DMS79 (cell line): Measurements from ENCODE around the gene SNX30.

ENCODE experiments used
- DNase-seq: peaks from one replicate; lab custom pipeline; 2025; lab: John Stamatoyannopoulos, UW

Gene SNX30

DNA sequence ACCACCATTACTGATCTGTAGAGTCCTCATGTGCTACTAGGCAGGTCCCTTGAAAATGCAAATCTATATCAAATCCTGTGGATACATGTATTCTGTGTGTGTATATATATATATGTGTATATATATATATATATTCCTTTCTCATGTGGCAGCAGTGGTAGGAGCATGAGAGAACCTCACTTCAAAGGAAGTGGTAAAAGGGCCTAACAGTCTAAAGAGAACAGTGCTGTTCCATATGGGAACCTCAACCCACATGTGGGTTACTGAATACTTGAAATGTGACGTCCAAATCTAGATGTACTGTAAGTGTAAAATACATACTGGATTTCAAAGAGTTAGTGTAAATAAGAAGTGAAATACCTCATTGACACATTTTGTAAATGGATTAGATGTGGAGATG lies 134.8 kb downstream of the SNX30 start:
- no peak for DNase-seq

DNA sequence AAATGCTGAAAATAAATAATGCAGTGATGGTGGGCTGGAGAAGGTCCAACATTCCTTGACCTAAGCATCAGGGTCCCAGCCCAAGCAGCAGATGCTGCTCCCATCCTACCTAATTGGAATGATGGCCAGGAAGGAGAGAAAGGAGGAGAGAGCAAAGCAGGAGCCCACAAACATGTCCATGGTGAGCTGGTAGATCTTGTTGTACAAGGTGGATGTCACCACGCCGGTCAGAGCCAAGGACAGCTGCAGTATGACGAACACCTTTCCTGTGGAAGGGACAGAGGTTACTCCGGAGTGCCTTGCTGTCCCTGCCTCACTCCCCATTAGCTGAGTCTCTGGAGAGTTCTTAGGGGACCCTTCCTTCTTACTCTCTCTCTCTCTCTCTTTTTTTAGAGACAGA lies 135.8 kb downstream of the SNX30 start:
- no peak for DNase-seq

DNA sequence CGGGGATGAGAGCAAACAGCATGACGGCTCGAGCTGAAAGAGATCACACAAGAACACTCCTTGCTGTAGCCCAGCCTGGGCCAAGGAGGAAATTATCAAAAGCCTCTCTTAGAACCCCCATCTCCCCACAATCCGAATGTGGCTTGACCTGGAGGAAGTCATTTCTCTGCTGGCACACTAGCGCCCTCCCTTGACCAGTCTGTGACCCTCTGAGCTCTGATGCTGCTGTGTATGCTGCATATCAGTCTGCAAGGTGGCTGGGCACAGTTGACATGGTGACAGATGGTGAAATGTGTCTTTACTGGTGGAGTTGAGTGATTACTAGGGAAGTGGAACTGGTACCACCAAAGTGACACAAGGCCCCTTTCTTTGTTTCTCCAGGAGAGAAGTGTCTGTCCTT lies 136.8 kb downstream of the SNX30 start:
- DNase-seq = no peak

DNA sequence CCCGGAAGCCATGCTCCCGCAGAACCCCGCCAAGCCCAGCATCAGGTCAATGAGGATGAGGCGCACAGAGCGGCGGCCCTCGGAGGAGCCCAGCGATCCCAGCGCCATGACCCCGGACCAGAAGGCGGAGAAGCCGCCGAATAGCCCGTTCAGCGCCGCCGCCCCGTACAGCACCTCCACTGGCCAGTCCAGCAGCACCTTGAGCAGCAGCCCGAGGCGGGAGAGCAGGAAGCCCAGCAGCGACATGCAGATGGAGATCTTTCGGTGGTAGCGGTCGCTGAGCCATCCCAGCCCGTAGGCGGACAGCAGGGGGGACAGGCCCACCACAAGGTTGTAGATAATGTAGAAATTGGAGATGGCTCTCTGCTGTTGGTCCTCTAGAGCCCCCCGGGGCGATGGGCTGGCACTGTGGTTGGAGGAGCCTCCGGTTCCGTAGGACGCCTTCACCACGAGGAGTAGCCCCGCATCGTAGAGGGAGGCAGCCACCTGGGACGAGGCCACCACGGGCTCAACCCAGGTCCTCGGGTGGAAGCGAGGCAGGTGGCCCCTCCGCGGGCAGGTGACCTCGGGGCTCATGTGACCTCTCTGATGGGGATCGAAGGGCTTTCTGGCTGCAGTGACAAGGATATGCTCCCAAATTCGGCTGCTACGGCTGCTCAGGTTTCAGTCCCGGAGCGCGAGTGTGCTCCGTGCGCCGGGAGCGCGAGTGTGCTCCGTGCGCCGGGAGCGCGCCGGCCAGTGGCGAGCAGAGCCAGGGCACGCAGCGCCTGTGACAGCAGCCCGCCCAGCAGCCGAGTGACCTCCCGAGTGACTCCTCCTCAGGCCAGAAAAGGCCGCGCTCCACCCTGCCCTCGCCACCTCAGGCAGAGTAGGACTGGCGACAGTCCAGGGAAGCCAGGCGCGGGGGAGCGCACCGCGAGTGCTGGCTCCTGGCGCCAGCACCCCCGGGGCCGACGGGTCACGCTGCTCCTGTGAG lies 139.8 kb downstream of the SNX30 start, which contains the start of gene SLC46A2:
TSS of gene SLC46A2 (minus strand) at position 771 of the 976 bp plus-strand sequence. CDS start at position 576, 195 bp downstream.
- no peak for DNase-seq

DNA sequence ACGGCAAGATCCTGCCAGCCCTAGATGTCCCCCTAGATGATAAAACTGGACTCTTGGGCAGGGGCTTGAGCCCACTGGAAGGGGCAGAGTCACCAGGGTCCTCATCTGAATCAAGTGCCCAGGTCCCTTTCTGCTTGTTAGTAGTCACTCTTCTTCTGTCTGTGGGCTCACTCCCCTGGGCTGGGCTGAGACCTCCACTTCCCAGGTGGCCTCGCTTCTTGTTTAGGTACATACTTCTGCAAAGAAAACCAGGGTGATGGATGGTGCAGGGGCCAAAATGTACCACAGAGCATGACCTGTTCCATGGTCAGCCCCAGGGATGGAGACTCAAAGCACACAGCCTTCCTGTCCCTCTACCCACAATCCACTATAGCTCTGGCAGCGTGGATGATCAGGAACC lies 141.0 kb downstream of the SNX30 start:
- DNase-seq = no peak

DNA sequence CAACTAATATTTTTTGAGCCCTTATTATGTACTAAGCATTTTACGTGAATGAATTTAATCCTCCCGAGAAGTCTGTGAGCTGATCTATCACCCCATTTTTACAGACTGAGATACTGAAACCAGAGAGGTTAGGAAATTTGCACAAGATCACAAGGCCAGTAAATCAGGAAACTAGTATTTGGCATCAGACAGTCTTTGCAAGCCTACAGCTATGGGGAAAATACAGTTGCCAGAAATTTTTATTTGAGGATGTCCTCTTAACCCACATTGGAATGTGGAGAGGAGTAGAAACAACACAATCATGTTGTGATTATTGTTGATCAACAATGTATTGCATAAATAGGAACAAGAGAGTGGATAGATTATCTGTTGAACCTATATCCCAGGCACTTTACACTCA lies 142.4 kb downstream of the SNX30 start:
- no peak for DNase-seq

DNA sequence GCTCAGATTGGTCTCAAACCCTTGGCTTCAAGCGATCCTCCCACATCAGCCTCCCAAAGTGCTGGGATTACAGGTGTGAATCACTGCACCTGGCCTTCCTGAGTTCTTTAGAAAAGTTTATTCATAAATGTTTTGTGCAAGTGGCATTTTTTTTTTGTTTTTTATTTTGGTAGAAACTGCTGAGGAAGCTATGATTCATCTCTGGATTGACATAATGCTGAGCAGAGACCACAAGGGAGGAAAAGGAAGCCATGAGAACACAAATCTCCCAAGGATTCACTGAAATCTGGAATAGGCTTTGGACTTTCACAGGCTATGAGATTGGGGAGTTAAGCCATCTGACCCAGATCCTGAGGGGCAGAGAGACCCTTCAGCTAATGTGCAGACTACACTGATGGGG lies 143.5 kb downstream of the SNX30 start:
- no peak for DNase-seq

DNA sequence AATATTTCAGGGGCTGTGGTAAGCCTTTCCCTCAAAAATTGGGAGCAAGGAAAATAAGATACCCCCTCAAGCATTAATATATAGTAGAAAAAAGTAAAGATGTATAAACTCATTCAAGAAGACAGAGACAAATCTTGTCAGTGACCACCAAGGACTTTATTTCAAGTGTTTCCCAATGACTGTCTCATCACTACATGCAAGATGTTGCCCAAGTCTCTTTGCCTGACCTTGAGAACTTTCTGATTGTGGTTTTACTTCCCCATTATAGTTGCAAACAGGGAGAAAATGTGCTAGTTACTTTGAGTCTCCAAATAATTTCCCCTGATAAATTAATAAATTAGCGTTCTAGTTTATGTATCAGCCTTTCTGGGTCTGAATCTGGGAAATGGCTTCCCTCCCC lies 144.1 kb downstream of the SNX30 start:
- DNase-seq = no peak

DNA sequence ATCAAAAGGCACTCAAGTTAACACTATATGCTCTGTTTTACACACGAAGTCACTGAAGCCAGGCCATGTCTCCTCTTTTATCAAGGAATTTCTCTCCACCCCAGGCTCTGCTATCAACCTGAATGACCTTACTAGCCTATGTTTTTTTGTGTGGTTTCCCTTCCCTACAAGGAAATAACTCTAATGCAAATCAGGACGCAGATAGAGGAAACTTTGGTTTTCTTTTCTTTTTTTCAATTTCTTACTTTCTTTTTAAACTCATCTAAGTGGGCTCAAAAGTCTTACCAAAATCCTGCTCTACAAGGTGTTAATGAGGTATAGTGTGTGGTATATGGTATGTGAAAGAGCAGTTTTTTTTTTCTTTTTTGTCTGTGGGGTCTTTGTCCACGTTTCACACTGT lies 145.6 kb downstream of the SNX30 start:
- DNase-seq = no peak

DNA sequence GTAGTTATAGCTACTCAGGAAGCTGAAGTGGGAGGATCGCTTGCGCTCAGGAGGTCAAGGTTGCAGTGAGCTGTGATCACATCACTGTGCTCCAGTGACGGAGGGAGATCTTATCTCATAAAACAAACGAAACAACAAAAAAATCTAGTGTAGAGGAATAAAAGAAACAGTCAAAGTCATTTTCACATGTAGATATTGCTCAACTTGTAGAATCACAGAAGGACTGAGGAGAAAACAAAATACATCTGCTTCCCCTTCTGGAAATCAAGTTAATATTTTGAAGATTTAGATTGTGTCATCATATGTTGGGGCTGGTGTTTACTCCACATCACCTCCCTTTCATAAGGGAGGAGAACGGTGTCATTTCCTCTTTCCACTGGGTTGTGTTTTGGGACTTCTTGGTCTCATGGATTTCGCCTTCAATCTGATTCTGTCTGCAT lies 148.3 kb downstream of the SNX30 start:
- DNase-seq = peak; percentile 15

DNA sequence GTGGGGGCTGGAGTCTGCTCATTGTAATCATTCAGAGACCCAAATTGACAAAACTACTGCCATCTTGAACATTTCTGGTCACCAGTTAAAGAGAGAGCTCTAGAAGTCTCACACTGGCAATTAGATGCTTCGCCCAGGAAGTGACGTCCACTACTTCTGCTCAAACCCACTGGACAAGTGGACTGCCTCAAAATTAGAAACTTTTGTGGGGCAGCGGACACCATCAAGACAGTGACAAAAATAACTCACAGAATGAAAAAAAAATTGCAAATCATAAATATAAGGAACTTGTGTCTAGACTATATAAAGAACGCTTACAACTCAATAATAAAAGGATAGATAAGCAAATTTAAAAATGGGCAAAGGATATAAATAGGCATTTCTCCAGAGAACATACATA lies 149.9 kb downstream of the SNX30 start:
- no peak for DNase-seq

DNA sequence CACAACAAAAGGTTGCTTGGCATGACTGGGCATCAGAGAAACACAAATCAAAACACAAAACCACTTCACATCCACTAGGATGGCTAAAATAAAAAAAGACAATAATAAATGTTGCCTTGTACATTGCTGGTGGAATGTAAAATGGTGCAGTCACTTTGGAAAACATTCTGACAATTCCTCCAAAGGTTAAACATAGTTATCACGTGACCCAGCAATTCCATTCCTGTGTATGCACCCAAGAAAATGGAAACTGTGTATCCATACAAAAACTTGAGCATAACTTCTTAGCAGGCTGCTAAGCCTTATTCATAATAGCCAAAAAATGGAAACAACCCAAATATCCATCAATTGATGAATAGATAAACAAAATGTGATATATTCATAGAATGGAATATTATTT lies 150.3 kb downstream of the SNX30 start:
- DNase-seq = no peak

DNA sequence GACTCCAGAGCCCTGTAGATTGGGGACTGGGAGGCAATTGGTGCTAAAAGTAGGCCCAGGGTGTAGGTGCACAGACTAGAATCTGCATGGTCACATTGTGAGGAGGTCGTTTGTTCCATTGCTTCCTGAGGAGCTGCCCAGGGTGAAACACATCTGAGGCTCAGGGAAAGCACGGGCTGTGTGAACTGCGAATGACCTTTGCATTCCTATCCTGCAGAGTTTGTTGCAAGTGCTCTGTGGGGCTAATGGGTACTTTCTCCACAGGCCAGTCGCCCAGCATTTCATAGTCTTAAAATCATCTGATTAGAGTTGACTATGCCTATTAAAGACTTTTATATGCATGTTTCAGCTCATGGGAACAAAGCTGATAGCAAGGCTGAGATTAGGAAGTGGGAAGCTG lies 154.5 kb downstream of the SNX30 start:
- no peak for DNase-seq

DNA sequence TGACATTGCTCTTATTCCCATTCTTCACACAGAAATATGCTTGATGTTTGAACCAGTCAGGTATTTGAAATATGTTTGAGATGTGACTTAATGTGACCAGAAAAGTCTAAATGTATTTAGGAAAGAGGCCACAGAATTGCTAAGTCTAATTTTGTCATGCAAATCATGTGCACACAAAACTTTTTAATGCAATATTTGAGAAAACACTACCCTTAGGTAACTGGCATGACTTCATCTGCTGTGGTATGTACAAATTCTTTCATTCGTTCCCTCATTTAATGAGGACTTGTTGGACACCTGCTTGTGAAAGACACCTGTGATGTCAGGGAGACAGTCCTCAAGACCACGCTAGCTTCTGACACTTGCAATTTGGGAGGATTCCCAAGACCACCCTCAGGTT lies 161.2 kb downstream of the SNX30 start:
- DNase-seq = no peak

DNA sequence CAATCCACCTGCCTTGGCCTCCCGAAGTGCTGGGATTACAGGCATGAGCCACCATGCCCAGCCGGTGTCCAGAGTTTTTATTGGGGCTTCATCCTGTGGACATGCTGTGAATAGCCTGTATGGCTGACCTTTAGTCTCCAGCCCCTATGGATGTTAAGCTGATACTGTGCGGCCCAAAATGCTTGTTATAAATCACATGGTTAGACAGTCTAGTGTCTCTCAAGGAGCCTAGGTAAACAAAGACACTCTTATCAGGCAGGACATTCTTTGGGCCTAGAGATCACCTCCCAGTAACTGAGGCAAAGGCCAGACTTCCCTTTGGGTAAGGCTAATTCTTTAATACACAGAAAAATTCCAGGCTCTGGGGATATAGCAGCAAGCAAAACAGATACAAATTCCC lies 162.1 kb downstream of the SNX30 start:
- no peak for DNase-seq

DNA sequence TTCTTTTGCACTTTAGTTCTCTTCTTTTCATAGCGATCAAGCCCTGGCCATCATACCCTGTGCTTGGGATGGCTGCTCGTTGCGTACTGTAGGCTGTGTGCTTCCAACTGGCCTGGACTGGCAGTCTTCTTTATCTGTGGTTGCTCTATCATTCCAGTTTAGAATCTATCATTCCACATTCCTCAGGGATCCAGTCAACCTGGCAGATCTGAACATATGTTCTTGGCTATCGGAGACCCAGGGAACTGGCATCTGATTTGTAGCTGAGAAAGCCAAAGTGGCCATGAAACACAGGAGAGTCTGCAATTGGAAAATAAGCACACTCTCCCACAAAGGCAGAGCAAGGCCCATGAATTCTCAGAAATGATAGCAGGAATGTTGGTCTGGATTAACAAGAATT lies 162.8 kb downstream of the SNX30 start:
- no peak for DNase-seq

DNA sequence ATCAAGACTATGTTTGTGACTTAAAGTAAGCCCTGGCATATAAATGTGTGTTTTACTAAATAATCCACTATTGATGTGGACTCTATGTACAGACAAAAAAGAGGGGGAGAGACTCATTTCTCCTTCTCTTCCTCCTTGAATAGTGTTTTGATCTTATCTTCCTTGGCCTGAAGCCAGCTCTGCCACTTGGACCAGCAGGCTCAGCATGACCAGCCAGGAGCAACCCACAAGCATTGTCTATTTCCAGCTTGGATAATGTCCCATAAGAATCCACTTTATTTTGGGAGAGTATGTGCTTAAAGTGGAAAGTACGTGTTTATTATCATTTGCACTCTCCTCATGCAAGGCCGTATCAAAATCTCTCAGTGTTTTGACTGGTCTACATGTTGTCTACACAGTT lies 164.0 kb downstream of the SNX30 start:
- no peak for DNase-seq

DNA sequence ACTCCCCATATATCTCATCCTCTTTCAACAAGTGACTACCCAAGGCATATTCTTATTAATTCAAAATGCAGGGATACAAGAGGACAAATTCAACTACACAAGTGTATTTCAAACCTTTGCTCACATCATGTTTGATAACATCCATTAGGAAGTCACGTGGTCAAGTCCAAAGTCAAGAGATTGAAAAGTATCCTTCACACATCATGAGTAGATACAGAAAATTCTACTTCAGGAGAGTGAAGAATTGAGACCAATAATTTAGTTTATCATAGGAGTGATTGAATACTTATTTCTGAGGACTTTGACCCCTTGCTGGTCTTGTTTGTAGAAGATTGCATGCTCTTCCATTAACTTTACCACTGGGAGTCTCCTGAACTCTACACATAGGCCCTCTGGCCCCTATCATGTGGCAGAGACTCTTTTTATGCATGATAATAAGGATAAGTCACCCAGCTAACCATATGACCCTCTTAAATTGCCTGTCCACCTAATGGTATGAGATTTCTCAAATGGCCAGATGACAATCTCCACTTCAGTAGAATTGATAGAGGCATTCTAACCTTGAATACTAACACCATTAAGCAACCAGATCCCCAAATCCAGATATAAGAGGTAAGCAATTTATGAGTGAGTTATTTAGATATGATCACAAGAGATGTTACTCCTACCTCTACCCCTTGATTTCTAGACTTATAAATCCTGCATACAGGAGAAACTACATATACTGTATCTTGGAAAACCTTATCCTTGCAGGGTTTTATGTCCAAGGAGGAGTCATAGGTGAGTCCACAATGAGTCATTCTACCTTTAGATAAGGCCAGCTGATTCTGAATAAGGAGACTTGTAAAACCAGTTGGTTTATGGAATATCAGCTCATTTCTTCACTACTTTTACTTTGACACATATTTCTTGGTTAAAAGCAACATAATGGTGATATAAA lies 166.8 kb downstream of the SNX30 start:
- DNase-seq = no peak

DNA sequence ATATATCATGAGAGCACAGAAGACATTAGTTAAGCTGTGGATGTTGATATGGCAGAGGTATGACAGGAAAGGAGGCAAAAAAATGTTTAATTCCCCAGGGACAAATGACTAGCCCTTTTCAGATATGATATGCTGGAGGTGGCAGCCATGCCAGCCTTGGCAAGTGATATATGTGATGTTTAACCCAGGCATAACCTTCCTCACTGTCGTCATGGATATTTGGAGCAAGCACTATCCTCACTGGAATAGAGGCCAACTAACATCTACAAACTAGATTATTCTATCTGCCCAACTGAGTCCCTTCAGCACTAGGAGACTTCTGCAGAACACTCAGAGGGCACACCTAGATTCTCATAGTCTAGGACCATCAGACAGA lies 167.4 kb downstream of the SNX30 start:
- DNase-seq = no peak

DNA sequence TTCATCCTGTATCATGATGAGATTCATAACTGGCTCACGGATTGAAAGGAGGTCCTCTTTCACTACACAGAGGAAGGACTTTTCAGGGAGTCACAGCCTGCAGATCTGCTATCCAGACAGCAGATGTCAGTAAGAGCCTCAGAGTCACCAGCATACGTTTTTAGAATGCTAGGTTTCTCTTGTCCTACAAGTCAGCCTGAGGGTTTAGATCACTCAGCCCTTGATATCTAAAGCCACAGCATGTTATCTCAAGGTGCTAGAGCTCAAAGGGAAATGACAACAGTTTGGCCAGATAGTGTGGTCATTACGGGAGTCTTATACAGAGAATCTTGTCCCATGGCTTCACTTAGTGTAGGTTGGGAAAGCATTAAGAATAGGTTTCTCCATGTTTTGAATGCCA lies 171.0 kb downstream of the SNX30 start:
- no peak for DNase-seq
